ENCODE measurements around the gene HOXB2.

- TF ChIP-seq E2F1 (CRISPR knock-in tag; IDR thresholded peaks at IDR 0.05) (no peak), NFE2L1 (CRISPR knock-in tag; IDR thresholded peaks at IDR 0.05) (no peak), USF1 (CRISPR knock-in tag; IDR thresholded peaks at IDR 0.05) (no peak), USF2 (CRISPR knock-in tag; IDR thresholded peaks at IDR 0.05) (no peak), ZNF232 (CRISPR knock-in tag; IDR thresholded peaks at IDR 0.05) (no peak), SMAD4 (CRISPR knock-in tag; IDR thresholded peaks at IDR 0.05) (no peak), RELA (CRISPR knock-in tag; IDR thresholded peaks at IDR 0.05; ENCODE audit: borderline replicate concordance) (no peak), FOXK1 (CRISPR knock-in tag; IDR thresholded peaks at IDR 0.05) (no peak), SOX15 (CRISPR knock-in tag; IDR thresholded peaks at IDR 0.05) (no peak), NFATC4 (CRISPR knock-in tag; IDR thresholded peaks at IDR 0.05) (no peak), ZBTB21 (CRISPR knock-in tag; IDR thresholded peaks at IDR 0.05; ENCODE audit: borderline replicate concordance) (no peak)
- TF ChIP-seq, protein P1, sequence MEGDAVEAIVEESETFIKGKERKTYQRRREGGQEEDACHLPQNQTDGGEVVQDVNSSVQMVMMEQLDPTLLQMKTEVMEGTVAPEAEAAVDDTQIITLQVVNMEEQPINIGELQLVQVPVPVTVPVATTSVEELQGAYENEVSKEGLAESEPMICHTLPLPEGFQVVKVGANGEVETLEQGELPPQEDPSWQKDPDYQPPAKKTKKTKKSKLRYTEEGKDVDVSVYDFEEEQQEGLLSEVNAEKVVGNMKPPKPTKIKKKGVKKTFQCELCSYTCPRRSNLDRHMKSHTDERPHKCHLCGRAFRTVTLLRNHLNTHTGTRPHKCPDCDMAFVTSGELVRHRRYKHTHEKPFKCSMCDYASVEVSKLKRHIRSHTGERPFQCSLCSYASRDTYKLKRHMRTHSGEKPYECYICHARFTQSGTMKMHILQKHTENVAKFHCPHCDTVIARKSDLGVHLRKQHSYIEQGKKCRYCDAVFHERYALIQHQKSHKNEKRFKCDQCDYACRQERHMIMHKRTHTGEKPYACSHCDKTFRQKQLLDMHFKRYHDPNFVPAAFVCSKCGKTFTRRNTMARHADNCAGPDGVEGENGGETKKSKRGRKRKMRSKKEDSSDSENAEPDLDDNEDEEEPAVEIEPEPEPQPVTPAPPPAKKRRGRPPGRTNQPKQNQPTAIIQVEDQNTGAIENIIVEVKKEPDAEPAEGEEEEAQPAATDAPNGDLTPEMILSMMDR (IDR thresholded peaks at IDR 0.05), result no peak
- TF ChIP-seq, protein P2, sequence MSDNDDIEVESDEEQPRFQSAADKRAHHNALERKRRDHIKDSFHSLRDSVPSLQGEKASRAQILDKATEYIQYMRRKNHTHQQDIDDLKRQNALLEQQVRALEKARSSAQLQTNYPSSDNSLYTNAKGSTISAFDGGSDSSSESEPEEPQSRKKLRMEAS (CRISPR knock-in tag; IDR thresholded peaks at IDR 0.05), result no peak
- TF ChIP-seq, protein P3, sequence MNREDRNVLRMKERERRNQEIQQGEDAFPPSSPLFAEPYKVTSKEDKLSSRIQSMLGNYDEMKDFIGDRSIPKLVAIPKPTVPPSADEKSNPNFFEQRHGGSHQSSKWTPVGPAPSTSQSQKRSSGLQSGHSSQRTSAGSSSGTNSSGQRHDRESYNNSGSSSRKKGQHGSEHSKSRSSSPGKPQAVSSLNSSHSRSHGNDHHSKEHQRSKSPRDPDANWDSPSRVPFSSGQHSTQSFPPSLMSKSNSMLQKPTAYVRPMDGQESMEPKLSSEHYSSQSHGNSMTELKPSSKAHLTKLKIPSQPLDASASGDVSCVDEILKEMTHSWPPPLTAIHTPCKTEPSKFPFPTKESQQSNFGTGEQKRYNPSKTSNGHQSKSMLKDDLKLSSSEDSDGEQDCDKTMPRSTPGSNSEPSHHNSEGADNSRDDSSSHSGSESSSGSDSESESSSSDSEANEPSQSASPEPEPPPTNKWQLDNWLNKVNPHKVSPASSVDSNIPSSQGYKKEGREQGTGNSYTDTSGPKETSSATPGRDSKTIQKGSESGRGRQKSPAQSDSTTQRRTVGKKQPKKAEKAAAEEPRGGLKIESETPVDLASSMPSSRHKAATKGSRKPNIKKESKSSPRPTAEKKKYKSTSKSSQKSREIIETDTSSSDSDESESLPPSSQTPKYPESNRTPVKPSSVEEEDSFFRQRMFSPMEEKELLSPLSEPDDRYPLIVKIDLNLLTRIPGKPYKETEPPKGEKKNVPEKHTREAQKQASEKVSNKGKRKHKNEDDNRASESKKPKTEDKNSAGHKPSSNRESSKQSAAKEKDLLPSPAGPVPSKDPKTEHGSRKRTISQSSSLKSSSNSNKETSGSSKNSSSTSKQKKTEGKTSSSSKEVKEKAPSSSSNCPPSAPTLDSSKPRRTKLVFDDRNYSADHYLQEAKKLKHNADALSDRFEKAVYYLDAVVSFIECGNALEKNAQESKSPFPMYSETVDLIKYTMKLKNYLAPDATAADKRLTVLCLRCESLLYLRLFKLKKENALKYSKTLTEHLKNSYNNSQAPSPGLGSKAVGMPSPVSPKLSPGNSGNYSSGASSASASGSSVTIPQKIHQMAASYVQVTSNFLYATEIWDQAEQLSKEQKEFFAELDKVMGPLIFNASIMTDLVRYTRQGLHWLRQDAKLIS (CRISPR knock-in tag; IDR thresholded peaks at IDR 0.05; ENCODE audit: borderline replicate concordance), result no peak
Observed at GRCh38 chr17:48587276-48588073, 42.6 kb upstream of the HOXB2 start.

Data from WTC11 (cell line).